HG03139 (cell line): Measurements from ENCODE around the gene COX8A.
"Not testable (repeated sequence)": the region's sequence is repeated elsewhere in the genome, so short reads cannot be mapped to it uniquely, and the experiment has no call there.

ENCODE experiments used
- ATAC-seq: cut with Tn5 transposase; IDR thresholded peaks from one replicate; pipeline ENCODE4 v1.9.1; 2021; ENCODE audit not compliant: unreplicated experiment

COX8A gene, protein sequence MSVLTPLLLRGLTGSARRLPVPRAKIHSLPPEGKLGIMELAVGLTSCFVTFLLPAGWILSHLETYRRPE

DNA sequence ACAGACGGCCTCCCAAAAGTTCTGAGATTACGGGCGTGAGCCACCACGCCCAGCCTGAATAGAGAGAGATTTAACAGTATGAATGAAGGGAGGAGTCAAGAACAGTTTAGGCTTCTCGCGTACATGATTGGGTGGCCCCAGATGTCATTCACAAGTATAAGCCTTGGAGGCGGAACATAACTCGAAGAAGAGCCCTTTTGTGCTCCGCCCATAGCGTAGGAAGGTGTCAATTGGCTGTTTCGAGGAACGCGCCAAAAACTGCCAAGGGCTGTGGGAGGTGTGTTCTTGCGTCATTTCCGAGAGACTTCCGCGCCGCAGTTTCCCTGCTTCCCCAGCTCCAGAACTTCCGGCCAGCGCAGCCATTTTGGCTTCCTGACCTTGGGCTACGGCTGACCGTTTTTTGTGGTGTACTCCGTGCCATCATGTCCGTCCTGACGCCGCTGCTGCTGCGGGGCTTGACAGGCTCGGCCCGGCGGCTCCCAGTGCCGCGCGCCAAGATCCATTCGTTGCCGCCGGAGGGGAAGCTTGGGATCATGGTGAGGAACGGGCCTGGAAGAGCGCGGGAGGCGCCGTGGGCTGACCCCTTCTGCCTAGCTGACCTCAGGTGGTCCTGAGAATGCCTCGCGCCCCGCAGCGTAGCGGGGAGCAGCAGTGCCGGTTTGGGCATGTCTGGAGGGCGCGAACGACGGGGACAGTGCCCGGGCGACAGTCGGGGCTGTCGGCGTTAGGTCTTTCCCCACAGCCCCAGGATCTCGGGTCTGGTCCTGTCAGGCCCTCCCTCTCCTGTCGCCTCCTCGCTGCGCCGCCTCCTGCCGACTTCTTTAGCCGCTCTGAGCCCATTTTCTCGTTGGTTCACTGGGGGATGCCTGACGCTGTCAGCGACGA is at the start of gene COX8A:
Gene COX8A (plus strand): TSS at position 362 of the 885 bp plus-strand sequence. CDS start 61 bp downstream, at position 423.
- peak; percentile 96 for ATAC-seq

DNA sequence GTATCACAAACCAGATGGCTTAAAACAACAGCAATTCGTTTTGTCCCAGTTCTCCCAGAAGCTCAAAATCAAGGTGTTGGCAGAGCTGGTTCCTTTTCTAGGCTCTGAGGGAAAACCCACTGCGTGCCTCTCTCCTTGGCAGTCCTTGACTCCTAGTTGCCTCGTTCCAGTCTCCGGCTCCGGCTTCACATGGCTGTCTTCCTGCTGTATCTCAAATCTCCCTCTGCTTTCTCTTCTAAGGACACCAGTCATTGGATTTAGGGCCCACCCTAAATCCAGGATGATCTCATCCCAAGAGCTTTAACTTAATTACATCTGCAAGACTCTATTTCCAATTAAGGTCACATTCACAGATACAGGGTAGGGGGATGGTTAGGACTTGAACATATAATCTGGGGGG is 44.8 kb upstream of the COX8A start:
- no peak for ATAC-seq

DNA sequence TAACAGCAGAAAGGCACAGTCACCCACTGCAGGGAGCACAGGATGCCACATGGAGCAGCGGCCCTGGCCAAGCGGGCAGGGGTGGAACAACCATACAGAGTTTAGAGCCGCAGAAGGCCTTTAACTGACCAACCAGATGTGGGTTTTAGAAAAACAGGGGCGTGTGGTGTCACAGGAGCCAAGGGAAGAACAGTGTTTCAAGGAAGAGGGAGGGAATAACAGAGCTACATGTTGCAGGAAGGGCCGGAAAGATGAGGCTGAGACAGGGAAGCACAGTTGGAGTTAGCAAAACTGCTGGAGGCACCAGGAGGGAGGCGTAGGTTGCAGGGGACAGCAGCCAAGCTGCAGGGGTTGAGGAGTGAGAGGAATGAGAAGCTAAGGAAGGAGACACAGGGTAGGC is 43.4 kb upstream of the COX8A start:
- no peak for ATAC-seq

DNA sequence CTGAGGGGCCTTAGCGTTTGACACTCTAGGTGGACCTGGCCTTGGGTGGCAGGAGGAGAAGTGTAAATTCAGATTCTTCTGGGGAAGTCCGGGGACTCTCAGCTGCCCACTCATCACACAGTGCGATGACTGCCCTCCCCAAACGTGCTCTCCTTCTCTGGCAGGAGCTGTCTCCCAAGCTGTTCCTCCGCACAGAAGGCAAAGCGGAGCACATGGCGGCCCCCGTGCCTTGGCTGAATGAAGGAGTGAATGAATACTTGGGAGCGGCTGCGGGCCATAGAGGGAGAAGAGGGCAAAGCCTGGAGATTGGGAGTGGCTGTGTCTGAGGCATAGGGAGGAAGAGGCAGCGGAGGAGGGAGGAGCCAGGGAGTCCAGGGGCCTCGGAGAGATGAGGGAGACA is 42.5 kb upstream of the COX8A start:
- no peak for ATAC-seq

DNA sequence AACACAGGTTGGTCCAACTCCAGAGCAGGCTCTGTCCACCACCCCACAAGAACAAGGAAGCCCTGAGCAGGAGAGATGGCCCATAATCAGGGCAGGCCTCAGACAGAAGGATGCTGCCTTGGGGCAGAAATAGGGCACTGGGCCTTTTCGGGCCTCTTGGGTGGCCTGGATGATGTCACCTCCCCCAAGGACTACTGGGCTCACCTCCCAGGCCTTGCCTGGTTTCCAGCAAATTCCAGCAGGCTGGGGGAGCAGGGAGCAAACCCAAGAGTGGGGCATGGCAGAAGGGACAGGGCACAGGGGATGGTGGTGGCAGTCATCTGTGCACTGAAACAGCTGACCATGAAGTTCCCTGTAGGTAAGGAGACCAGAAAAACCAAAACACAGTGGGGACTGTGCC is 41.0 kb upstream of the COX8A start:
- ATAC-seq = no peak

DNA sequence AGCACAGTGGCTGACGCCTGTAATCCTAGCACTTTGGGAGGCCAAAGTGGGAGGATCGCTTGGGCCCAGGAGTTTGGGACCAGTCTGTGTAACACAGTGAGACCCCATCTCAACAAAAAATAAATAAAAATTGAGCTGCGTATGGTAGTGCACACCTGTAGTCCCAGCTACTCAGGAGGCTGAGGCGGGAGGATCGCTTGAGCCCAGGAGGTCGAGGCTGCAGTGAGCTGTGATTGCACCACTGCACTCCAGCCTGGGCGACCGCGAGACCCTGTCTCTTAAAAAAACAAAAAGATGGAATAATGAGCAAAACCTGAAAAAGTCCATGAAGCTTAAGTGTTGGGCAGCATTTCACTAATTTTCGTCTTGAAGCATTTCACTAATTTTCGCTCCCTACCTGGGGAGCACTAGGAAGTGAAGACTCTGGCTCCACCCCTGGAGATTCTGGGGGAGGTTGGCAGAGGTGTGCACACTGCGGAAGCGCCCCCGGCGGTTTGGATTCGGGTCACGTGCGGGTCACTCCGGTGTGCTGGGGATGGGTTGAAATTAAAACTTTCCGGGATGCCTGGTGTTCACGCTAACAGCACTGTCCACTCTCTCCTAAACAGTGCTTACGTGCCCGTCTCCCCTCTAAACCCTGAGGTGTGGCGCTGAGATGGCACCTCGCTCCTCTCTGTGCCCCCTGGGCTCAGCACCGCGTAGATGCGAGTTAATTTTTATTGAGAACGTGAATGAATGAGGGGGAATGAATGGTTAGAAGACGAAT is 36.5 kb upstream of the COX8A start:
- ATAC-seq = peak; percentile 11

DNA sequence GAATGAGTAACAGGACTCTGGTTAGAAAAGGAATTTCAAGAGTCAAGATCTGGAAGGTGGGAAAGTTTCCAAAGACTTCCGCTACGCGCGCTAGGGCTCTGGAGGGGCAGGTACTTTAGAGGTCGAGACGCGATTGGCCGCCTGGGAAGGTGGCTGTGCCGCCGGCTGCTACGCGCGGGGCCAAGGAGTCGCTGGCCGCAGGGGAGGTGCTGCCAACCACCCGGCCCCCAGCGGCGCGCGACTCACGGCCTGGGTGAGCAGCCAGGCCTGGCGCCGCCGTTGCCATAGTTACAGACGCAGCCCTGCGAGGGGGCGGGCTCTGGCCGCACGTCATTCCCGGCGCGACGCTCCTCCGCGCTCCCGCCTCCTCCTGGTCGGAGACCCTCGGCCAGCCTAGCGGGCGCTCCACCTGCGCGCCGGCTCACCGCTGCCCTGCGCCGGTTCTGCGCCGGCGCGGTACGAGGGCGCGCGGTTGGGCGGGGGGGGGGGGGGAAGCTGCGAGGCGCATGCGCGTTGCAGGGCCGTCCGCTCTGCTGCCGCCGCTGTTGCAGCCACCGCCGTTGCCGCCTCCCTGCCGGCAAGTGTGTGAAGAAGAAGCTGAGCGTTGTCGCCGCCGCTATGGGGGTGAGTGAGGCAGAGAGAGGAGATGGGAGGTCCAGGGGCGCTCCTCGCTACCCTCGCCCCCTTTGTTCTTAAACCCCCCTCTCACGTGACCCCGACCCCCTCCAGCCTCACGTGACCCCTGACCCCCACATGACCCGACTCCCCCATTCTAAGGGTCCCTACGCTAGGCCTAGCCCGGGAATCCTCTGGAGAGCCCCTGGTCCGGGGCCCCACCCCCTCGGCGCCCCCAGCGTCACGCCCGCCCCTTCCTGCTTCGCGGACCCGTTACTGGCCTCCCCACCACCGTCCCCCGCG is 35.7 kb upstream of the COX8A start, which contains the start of gene NAA40:
Gene NAA40 (plus strand): TSS at position 524 of the 918 bp plus-strand sequence. CDS start 95 bp downstream, at position 619.
- ATAC-seq = peak; percentile 90

DNA sequence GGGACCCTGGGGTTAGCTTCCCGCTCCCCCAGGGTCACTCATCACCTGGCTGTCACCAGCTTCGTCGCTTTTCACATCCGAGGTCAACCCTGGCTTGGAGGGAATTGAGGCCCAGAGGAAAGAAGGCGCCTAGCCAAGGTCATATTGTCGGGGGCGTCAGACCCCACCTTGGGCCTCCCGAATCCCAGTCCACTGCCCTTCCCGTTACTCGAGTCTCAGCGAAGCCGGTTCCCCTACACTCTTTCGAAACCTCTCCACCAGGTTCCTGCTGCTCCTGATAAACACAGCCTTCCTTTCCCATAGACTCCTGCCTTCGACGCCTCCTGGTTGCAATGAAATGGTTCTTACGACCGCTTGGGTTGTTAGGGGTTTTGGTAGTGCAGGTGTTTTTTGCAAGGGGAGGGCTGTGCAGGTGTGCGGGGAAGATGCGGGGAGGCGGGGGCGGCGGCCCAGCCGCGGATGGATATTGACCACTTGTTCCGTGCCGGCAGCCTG is 35.0 kb upstream of the COX8A start:
- no peak for ATAC-seq

DNA sequence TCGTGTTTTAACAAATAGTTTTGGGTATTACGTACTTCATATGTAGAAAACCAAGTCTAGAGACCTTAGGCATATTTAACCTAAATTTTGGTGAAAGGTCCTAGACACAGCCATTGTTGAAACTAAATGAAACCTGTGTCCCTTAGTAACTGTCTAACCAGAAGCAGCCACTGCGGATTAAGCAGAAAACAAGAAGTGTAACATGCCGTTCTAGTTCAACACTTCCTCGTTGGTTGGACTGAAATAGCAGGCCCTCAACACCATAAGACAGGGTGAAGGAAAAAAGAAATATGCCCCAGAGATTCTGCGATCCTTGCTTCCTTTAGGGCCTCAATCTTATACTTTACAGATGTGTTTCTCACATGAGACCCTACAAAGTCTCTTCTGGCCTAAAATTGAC is 33.6 kb upstream of the COX8A start:
- ATAC-seq = no peak

DNA sequence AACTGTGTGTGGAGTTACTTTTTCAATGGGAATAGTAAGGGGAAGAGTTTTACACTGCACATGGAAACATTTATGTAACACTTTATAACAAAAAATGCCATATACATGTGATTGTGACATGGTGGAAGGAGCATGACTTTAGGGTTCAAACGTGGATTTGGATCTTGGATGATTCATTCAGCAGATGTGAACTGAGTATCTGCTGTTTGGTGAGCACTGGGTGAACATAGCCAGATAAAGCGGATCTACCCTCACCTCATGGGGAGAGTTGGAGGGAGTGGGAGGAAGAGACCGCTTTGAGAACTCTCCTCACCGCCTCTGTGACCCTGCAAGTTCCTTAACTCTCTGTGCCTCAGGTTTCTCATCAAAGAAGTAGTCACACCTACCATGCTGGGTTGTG is 32.5 kb upstream of the COX8A start:
- ATAC-seq = no peak

DNA sequence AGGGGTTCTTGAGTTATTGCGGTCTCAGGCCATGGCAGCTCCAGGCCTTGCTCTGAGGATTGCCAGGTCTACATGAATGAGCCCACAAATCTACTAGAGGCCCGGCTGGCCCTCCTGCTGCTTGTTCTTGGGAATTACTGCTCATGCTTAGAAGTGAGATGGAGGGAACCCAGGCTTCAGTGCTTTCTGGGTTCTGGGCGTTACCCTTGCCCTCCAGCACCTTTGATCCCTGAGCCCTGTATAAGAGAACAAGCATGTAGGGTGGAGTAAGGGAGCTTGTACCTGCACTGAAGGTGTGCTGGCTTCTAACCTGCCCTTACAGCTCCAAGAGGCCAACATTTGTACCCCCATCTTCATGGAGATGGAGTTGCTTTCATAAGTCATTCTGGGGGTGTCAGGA is 31.6 kb upstream of the COX8A start:
- ATAC-seq = no peak

DNA sequence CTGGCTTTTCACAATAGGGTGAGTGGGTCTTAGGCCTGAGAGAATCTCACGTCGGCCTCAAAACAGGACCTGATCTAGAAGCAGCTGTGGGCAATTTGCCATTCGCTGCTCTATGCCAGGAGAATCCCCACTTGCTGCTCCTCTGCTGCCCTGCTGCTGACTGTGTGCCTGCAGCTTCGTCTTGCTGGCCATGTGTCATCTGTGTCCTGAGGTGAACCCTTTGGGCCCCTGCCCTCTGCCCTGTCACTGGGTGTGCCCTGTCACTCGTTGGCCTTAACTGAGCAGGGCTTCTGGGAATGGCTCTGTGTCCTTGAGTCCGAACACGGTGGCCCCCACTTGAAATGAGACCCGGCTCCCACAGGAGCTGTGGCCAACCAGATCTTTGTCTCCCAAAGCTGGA is 29.4 kb upstream of the COX8A start:
- no peak for ATAC-seq

DNA sequence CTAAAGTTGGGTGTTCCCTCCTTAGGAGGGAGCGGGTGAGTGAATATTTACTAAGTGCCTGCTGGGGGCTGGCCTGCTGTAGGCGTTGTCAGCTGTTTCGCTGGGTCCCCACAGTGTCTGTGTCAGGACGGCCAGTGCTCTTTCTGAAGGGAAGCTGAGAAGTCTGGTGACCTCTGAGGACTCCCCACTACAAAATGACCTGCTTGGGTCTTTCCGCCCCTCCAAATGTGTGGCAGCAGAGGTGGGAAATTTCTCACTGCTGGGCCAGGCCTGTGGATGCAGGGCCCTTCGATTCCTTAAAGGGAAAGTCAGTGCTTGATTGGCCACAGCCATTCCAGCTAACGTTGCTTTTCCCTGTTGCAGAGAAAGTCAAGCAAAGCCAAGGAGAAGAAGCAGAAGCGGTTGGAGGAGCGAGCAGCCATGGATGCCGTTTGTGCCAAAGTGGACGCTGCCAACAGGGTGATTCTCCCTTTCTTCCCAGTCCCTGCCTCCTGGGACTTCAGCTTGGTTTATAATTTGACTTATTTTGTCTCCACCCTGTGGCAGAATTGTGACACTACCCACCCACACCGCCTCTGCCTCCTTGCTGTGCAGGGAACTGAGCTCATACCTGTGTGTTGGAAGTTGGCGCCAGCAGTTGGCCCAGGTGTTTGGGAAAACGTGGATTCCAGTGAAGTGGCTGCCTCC is 28.8 kb upstream of the COX8A start:
- no peak for ATAC-seq

DNA sequence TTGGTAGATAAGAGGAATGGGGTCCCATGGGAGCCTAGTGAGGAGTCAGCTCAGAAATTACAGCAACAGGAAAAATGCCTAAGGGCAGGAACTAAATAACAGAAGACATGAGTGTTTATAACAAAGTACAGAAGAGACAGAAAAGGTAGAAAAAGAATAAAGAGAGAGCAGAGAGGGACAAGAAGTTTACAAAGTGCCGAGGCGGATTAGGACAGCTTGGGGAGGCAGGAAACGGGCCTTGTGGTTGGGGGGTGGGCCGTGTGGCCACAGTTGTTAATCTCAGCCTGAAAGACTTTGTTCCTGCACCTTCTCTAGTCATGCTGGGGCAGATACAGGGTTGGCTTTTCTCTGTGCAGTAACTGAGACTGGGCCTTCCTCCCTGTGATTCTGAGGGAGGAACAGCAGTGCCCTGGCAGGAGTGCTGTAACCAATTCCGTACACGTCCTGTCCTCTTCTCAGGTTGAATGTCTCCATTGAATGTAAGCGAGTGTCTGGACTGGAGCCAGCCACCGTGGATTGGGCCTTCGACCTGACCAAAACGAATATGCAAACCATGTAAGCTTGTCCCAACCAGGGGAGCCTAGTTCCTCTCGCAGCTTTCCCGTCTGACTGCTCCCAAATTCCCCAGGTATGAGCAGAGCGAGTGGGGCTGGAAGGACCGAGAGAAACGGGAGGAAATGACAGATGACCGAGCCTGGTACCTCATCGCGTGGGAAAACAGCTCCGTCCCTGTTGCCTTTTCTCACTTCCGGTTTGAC is 22.5 kb upstream of the COX8A start:
- no peak for ATAC-seq

DNA sequence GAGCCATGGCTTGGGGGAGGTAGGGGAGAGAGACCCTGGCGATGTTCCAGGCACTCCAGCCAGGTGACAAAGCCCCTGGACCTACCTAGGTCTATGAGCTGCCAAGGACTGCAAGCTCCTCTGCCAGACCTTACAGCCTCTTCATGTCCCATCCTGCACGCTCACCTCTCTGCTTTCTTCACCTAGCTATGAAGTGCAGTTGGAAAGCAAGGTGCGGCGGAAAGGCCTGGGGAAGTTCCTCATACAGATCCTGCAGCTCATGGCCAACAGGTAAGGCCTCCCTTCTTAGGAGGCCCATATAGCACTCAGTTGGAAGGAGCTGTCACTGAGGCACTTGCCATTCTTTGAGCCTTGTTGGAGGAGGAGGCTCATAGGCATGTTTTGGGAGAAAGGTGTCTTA is 21.9 kb upstream of the COX8A start:
- ATAC-seq = no peak

DNA sequence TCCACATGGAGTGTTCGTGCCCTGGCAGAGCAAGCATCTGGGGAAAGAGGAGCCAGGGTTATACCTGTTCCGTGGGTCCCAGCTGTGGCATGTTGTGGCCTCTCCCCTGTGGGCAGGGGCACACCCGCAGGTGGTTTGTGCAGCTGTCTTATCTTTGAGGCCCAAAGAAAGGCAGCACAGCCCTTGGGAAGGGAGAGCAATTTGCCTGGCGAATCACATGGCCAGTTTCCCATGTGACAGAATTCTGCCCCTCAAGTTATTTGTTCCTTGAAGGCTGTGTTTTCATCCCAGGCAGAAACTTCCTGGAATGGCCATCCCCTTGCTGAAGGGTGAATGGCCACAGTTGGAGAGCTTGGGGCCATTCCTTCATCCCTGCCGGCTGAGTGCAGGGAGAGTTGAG is 16.4 kb upstream of the COX8A start:
- no peak for ATAC-seq

DNA sequence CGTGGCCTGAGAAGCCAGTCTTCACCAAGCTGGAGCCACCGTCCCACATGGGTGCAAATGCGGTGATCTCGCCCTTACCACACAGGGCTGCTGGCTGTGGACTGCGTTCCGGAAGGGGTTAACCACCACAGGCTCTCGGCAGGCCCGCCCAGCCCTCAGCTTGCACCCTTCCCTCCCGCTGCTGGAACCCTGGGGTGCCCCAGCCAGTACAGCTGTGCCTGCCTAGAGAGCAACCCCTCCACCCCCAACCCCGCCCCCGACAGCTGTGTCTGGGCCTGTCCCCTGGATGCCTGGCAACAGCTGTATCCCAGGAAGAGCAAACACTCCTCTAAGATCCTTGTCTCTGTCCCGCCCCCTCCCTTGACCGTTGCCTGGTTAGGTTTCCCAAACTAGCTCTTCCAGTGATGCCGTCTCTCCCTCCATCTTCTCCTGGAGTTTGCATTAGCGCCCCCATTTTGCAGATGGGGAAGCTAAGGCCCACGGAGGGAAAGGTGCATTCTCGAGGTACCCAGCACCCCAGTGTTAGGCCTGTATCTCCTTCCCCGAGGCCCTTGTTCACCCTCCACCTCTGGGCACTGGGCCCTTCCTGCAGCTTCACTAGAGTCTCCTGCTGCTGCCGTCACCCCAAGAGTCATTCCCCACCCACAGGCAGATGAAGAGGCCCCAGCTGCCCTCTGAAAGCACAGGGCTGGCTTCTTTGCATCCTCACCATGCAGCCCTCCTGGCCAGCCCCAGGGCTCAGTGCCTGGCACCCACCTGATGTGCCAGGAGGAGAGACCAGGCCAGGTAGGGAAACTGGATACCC is 12.6 kb upstream of the COX8A start:
- no peak for ATAC-seq

DNA sequence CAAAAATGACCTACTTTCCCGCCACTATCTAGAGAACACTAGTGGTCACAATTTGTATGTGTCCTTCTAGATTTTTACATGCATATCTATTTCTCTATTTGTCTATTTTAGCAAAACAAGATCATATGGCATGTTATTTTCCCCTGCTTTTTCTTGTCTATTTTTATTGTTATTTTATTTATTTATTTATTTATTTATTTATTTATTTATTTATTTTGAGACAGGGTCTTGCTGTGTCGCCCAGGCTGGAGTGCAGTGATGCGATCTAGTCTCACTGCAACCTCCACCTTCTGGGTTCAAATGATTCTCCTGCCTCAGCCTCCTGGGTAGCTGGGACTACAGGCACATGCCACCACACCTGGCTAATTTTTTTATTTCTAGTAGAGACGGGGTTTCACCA is 10.5 kb upstream of the COX8A start:
- not testable (repeated sequence) for ATAC-seq

DNA sequence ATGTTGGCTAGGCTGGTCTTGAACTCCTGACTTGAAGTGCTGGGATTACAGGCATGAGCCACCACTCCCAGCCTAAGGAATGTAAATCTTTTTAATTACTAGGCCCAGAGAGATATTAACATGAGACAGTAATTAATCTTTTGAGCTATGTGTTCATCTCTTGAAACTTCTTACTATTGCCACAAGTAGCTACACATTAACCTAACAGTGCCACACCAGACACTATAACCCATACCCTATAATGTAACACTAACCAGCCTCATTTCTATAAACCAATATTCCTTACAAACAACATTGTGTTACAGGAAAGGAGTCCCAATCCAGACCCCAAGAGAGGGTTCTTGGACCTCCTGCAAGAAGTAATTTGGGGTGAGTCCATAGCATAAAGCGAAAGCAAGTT is 8.0 kb upstream of the COX8A start:
- ATAC-seq = no peak
